Muscle layer of colon (tissue), 2 donors: ENCODE data around the gene LRRC36.

Experiments
- H3K27ac ChIP-seq: one replicate; pipeline ENCODE4 v1.7.0; 2013; ENCODE audit warnings: low read depth, mild to moderate bottlenecking, low read length, moderate library complexity
- H3K27me3 ChIP-seq, 2 donors: one replicate each; pipeline ENCODE4 v1.7.0; 2013; ENCODE audit warnings: low read length in 2 of 2, mild to moderate bottlenecking in 2 of 2; ENCODE audit not compliant: insufficient read depth in 2 of 2, control insufficient read depth in 1 of 2
- H3K36me3 ChIP-seq: one replicate; pipeline ENCODE4 v1.7.0; 2013; ENCODE audit warnings: mild to moderate bottlenecking, low read length; ENCODE audit not compliant: insufficient read depth
- H3K4me1 ChIP-seq: one replicate; pipeline ENCODE4 v1.7.0; 2013; ENCODE audit warnings: mild to moderate bottlenecking, low read length; ENCODE audit not compliant: insufficient read depth
- H3K4me3 ChIP-seq, 2 donors: one replicate each; pipeline ENCODE4 v1.7.0; 2013; ENCODE audit warnings: low read length in 2 of 2, low read depth in 1 of 2, mild to moderate bottlenecking in 1 of 2, moderate library complexity in 1 of 2
- H3K9ac ChIP-seq: one replicate; pipeline ENCODE4 v1.7.0; 2013; ENCODE audit warnings: low read length
- H3K9me3 ChIP-seq: one replicate; pipeline ENCODE4 v1.7.0; 2013; ENCODE audit warnings: mild to moderate bottlenecking, low read length
- donor health status: abdominal sarcoma.
- donor health status: Adenocarcinoma of cecum.

LRRC36 gene

GRCh38 chr16:67283039-67283825, 43.4 kb upstream of the LRRC36 start:
- H3K9ac ChIP-seq: no peak overlapping the region
- no peaks in the 10 kb centered on the region for H3K27me3 ChIP-seq

GRCh38 chr16:67283826-67284555, 42.6 kb upstream of the LRRC36 start:
- Histone ChIP-seq H3K4me1 (no peaks in the 10 kb centered on the region), H3K4me3 (no peak overlapping the region), H3K27me3 (no peaks in the 10 kb centered on the region), H3K9me3 (no peaks in the 10 kb centered on the region), H3K27ac (no peak overlapping the region), H3K9ac (no peak overlapping the region), H3K36me3 (no peaks in the 10 kb centered on the region)

More at GRCh38 chr16:67283039-67283825, 43.4 kb upstream of the LRRC36 start:
- no peak overlapping the region for H3K4me3 ChIP-seq
- H3K9me3 ChIP-seq: no peaks in the 10 kb centered on the region
- peaks cover 5% of the 10 kb centered on the region for H3K4me1 ChIP-seq
- H3K36me3 ChIP-seq: no peaks in the 10 kb centered on the region
- no peak overlapping the region for H3K27ac ChIP-seq

GRCh38 chr16:67284699-67285646, 41.6 kb upstream of the LRRC36 start:
- Histone ChIP-seq H3K9ac (no peak overlapping the region), H3K27me3 (no peaks in the 10 kb centered on the region), H3K27ac (no peak overlapping the region), H3K9me3 (no peaks in the 10 kb centered on the region), H3K36me3 (no peaks in the 10 kb centered on the region), H3K4me1 (no peaks in the 10 kb centered on the region), H3K4me3 (no peak overlapping the region)

GRCh38 chr16:67286441-67287235, 40.0 kb upstream of the LRRC36 start:
- no peaks in the 10 kb centered on the region for H3K36me3 ChIP-seq
- no peak overlapping the region for H3K27ac ChIP-seq

GRCh38 chr16:67287960-67288359, 38.7 kb upstream of the LRRC36 start:
- H3K36me3 ChIP-seq: no peaks in the 10 kb centered on the region

More at GRCh38 chr16:67286441-67287235, 40.0 kb upstream of the LRRC36 start:
- no peak overlapping the region for H3K4me3 ChIP-seq
- H3K9me3 ChIP-seq: no peaks in the 10 kb centered on the region
- no peak overlapping the region for H3K9ac ChIP-seq
- H3K27me3 ChIP-seq: no peaks in the 10 kb centered on the region
- H3K4me1 ChIP-seq: no peaks in the 10 kb centered on the region

GRCh38 chr16:67291461-67291860, 35.2 kb upstream of the LRRC36 start:
- H3K4me1 ChIP-seq: no peaks in the 10 kb centered on the region
- no peaks in the 10 kb centered on the region for H3K36me3 ChIP-seq
- no peaks in the 10 kb centered on the region for H3K9me3 ChIP-seq
- no peaks in the 10 kb centered on the region for H3K27me3 ChIP-seq
- H3K9ac ChIP-seq: no peak overlapping the region
- H3K27ac ChIP-seq: no peak overlapping the region
- no peak overlapping the region for H3K4me3 ChIP-seq

More at GRCh38 chr16:67287960-67288359, 38.7 kb upstream of the LRRC36 start:
- no peaks in the 10 kb centered on the region for H3K27me3 ChIP-seq
- no peak overlapping the region for H3K9ac ChIP-seq
- H3K4me1 ChIP-seq: no peaks in the 10 kb centered on the region
- H3K9me3 ChIP-seq: no peaks in the 10 kb centered on the region
- H3K4me3 ChIP-seq: no peak overlapping the region
- no peak overlapping the region for H3K27ac ChIP-seq

GRCh38 chr16:67294171-67294757, 32.4 kb upstream of the LRRC36 start:
- Histone ChIP-seq H3K4me1 (no peaks in the 10 kb centered on the region), H3K27me3 (no peaks in the 10 kb centered on the region), H3K36me3 (no peaks in the 10 kb centered on the region), H3K9me3 (no peaks in the 10 kb centered on the region), H3K27ac (no peak overlapping the region), H3K9ac (no peak overlapping the region), H3K4me3 (no peak overlapping the region)

GRCh38 chr16:67294938-67295361, 31.7 kb upstream of the LRRC36 start:
- H3K36me3 ChIP-seq: no peaks in the 10 kb centered on the region
- H3K27me3 ChIP-seq: no peaks in the 10 kb centered on the region
- no peaks in the 10 kb centered on the region for H3K9me3 ChIP-seq
- no peak overlapping the region for H3K9ac ChIP-seq
- H3K27ac ChIP-seq: no peak overlapping the region
- H3K4me3 ChIP-seq: no peak overlapping the region
- H3K4me1 ChIP-seq: no peaks in the 10 kb centered on the region

- Histone ChIP-seq H3K36me3 (no peaks in the 10 kb centered on the region), H3K9ac (no peak overlapping the region), H3K27me3 (no peaks in the 10 kb centered on the region), H3K4me3 (no peak overlapping the region), H3K4me1 (no peaks in the 10 kb centered on the region), H3K27ac (no peak overlapping the region), H3K9me3 (no peaks in the 10 kb centered on the region)
Measured at GRCh38 chr16:67296420-67296819, 30.2 kb upstream of the LRRC36 start.

- Histone ChIP-seq H3K4me3 (no peak overlapping the region), H3K9ac (no peak overlapping the region), H3K4me1 (no peaks in the 10 kb centered on the region), H3K27me3 (no peaks in the 10 kb centered on the region), H3K27ac (no peak overlapping the region), H3K36me3 (no peaks in the 10 kb centered on the region), H3K9me3 (no peaks in the 10 kb centered on the region)
Measured at GRCh38 chr16:67298277-67298676, 28.3 kb upstream of the LRRC36 start.
